D721Med (cell line): Measurements from ENCODE around the gene RYR1.

ENCODE experiments used
- DNase-seq: peaks from one replicate; pipeline ENCODE4 v3.0.0; 2011; ENCODE audit warnings: low spot score; ENCODE audit not compliant: insufficient read length
- FAIRE-seq: peaks from 2 replicates; lab custom pipeline; 2011; peaks lifted over from hg19 to GRCh38; lab: Jason Lieb, UNC
- TF ChIP-seq, protein P1 (sequence below): IDR thresholded peaks from 2 replicates; pipeline ENCODE4 v1.5.1; 2012; ENCODE audit warnings: mild to moderate bottlenecking, control low read depth; ENCODE audit not compliant: insufficient read depth; ENCODE audit errors: missing control alignments

Gene RYR1

DNA sequence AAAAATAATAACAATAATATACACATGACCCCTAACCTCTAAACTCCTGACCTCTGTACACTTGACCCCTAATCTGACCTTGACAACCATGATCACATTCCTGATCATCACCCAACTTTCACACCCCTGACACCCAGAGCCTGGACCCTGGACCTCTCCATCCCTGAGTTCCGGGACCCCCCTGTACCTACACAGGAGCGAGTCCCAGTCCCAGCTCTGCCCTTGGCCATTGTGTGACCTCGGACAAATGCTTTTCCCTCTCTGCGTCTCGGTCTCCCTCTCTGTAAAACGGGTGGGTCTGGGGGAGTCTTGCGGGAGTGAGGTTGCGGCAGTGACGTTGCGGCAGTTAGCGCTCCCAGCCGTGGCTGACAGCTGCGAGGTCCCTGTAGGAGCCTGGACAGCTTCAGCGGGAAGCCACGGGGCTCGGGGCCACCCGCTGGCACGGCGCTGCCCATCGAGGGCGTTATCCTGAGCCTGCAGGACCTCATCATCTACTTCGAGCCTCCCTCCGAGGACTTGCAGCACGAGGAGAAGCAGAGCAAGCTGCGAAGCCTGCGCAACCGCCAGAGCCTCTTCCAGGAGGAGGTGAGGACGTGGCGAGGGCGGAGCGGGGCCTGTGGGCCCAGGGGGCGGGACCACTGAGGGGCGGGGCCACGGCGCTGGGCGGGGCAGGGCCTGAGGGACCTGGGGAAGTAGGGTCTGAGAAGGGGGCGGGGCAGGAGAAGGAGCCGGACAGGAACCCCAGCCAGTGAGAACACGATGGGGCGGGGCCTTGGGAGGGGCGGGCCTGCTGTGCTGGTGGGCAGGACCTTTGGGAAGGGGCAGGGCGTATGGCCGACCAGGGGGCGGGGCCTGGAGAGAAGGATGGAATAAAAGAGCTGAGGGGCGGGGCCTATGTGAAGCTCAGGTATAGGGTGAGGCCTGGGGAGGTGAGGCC lies 19.2 kb downstream of the RYR1 start:
- DNase-seq = no peak
- no peak for FAIRE-seq
- TF ChIP-seq, protein P1, sequence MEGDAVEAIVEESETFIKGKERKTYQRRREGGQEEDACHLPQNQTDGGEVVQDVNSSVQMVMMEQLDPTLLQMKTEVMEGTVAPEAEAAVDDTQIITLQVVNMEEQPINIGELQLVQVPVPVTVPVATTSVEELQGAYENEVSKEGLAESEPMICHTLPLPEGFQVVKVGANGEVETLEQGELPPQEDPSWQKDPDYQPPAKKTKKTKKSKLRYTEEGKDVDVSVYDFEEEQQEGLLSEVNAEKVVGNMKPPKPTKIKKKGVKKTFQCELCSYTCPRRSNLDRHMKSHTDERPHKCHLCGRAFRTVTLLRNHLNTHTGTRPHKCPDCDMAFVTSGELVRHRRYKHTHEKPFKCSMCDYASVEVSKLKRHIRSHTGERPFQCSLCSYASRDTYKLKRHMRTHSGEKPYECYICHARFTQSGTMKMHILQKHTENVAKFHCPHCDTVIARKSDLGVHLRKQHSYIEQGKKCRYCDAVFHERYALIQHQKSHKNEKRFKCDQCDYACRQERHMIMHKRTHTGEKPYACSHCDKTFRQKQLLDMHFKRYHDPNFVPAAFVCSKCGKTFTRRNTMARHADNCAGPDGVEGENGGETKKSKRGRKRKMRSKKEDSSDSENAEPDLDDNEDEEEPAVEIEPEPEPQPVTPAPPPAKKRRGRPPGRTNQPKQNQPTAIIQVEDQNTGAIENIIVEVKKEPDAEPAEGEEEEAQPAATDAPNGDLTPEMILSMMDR = no peak

DNA sequence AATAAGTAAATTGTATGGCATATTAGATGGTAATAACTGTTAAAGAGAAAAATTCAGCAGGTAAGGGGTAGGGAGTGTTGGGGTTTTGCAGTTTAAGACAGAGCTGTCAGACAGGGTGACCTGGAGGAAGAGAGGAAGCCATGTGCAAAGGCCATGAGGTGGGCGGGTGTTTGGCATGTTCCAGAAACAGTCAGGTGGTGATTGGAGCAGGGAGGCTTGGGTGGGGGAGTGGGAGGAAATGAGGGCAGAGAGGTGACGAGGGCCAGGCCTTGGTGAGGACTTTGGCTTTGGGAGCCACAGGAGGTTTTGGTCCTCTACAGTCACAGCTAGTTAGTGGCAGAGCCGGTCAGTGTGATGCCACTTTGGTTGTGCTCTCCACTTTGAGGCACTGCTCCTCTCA lies 20.1 kb downstream of the RYR1 start:
- TF ChIP-seq, protein P1 = no peak
- FAIRE-seq = no peak
- no peak for DNase-seq

DNA sequence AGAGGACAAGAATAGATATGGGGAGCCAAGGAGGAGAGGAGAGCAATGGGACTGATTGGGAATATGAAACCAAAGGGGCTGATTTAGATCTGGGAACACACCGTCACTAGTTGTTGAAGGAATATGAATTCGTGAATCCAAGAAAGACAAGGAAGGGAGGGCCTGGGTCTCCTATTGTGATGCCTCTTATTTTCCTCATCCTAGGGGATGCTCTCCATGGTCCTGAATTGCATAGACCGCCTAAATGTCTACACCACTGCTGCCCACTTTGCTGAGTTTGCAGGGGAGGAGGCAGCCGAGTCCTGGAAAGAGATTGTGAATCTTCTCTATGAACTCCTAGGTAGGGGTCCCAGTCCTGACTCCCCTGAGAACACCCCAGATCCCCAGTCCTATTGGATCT lies 21.5 kb downstream of the RYR1 start:
- TF ChIP-seq, protein P1 = no peak
- no peak for DNase-seq
- no peak for FAIRE-seq

DNA sequence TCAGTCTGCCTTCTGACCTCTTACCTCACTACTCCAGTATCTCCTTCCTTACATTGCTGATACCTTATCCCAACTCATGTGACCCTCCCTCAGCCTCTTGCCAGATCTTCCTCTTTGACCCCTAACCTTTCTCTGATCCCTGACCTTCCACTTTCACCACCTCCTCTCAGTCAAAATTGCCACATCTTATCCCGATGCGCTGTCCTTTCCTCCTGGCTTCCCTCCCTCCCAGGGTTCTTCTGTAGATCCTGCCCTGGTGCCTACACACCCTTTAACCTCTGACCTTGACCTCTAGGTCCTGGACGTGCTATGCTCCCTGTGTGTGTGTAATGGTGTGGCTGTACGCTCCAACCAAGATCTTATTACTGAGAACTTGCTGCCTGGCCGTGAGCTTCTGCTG lies 23.7 kb downstream of the RYR1 start:
- DNase-seq (no peak), FAIRE-seq (no peak)
- TF ChIP-seq, protein P1 = no peak

DNA sequence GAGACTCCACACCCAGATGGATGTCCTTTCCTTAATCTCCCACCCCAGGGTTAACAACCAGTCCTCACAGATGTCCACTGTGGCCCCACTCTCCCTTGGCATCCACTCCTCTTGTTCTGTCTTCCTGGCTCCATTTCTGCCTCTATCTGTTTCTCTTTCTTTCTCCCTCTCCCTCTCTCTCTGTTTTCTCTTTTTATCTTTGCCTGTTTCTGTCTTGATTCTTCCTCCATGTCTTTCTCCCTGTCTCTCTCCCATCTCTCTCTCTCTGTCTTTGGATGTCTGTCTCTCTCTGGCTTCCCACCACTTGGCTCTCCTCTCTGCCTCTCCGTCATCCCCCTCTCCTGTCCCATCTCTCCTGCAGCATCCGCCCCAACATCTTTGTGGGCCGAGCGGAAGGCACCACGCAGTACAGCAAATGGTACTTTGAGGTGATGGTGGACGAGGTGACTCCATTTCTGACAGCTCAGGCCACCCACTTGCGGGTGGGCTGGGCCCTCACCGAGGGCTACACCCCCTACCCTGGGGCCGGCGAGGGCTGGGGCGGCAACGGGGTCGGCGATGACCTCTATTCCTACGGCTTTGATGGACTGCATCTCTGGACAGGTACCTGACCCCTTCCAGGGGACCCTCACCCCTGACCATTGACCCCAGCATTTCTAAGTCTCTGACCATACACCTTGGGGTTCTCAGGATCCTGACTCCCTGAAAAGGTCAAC lies 24.4 kb downstream of the RYR1 start:
- FAIRE-seq (no peak), DNase-seq (no peak)
- TF ChIP-seq, protein P1 = no peak

DNA sequence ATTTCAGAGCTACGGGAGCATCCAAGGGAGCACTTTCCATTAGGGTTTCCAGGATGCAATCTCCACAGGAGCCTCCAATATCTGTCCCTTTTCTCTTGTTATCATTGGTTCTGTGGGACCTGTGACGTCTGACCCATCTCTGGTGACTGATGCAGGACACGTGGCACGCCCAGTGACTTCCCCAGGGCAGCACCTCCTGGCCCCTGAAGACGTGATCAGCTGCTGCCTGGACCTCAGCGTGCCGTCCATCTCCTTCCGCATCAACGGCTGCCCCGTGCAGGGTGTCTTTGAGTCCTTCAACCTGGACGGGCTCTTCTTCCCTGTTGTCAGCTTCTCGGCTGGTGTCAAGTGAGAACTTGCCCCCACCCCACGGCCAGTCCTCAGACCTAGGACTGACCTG lies 25.5 kb downstream of the RYR1 start:
- FAIRE-seq = no peak
- DNase-seq = no peak
- TF ChIP-seq, protein P1 = no peak
